ENCODE data around the gene SKI.

DNA sequence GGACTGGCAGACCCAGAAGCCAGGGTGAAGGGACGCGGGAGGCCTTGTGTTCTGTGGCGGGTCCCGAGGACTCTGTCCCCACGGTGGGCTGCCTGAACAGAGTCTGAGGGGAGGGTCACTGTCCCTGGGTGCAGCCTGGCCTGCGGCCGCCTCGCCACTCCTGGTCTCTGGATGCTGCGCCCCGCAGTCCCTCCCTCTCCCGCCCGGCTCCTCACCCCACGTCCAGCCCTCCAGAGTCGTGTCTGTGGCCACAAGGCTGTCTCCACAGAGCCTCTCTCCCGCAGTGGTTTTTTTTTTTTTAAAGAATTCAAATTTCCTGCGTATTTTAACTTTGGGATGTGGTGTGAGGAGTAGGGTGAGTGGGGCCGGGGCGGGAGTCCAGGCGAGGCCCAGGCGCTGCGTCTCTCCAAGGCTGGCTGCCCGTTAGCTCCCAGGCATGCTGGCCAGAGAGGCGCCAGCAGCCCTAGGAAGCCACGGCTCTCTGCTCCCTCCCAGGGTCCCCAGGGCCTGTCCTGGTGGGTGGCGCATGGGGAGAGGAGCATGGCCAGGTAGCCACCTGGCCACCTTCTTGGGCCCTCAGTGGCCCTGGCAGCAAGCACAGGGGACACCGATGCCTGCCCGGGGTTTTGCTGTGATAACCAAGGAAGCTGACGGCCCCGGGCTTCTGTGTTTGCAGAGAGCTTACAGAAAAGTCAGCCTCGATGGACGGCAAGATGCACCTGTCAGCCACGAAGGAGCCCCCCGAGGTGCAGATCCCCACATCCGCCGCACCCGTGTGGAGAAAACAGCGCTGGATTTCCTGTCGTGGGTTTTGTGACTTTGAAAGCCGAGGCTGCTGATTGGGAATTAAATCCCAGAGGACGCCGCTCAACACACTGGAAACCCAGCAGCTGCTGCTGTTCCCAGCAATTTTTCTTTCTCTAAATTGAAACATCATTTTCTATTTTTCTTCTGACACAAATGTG lies 90.5 kb downstream of the SKI start:
- TF ChIP-seq, protein P1, sequence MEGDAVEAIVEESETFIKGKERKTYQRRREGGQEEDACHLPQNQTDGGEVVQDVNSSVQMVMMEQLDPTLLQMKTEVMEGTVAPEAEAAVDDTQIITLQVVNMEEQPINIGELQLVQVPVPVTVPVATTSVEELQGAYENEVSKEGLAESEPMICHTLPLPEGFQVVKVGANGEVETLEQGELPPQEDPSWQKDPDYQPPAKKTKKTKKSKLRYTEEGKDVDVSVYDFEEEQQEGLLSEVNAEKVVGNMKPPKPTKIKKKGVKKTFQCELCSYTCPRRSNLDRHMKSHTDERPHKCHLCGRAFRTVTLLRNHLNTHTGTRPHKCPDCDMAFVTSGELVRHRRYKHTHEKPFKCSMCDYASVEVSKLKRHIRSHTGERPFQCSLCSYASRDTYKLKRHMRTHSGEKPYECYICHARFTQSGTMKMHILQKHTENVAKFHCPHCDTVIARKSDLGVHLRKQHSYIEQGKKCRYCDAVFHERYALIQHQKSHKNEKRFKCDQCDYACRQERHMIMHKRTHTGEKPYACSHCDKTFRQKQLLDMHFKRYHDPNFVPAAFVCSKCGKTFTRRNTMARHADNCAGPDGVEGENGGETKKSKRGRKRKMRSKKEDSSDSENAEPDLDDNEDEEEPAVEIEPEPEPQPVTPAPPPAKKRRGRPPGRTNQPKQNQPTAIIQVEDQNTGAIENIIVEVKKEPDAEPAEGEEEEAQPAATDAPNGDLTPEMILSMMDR (IDR thresholded peaks at IDR 0.05; ENCODE audit: low read length) = no peak
- TF ChIP-seq EZH2phosphoT487 (IDR thresholded peaks at IDR 0.05; ENCODE audit: low read length) = no peak
- TF ChIP-seq EZH2 (optimal IDR thresholded peaks at IDR 0.05; ENCODE audit: low read depth, low read length) = no peak

Data from MM.1S (cell line).